Cerebellar cortex (tissue), 1 donor: ENCODE measurements around the gene PGLYRP1.

Experiments
- DNase-seq: peaks from one replicate; pipeline ENCODE4 v3.0.0-alpha.2; 2015; ENCODE audit warnings: low spot score

PGLYRP1 gene

GRCh38 chr19:46022431-46023310, at the start of gene PGLYRP1:
PGLYRP1 (minus strand) TSS chr19:46023053; CDS start chr19:46023021, 32 bp downstream.
- DNase-seq: no peak

GRCh38 chr19:46069806-46070341, 47.0 kb upstream of the PGLYRP1 start:
- no peak for DNase-seq

GRCh38 chr19:46068345-46069258, 45.7 kb upstream of the PGLYRP1 start:
- no peak for DNase-seq

GRCh38 chr19:46067691-46068090, 44.8 kb upstream of the PGLYRP1 start:
- no peak for DNase-seq

- DNase-seq: no peak
These were observed 43.6 kb upstream of the PGLYRP1 start for GRCh38 chr19:46066471-46066870.

- DNase-seq: no peak
These were observed 42.7 kb upstream of the PGLYRP1 start for GRCh38 chr19:46065486-46066071.

- DNase-seq: no peak
These were observed 40.3 kb upstream of the PGLYRP1 start for GRCh38 chr19:46063201-46063600.

GRCh38 chr19:46060012-46060411, 37.2 kb upstream of the PGLYRP1 start:
- DNase-seq: no peak

- no peak for DNase-seq
These were observed 35.9 kb upstream of the PGLYRP1 start for GRCh38 chr19:46058778-46059177.

- no peak for DNase-seq
These were observed 33.7 kb upstream of the PGLYRP1 start for GRCh38 chr19:46056536-46056935.

- no peak for DNase-seq
These were observed 30.0 kb upstream of the PGLYRP1 start for GRCh38 chr19:46052896-46053295.

GRCh38 chr19:46049597-46049996, 26.7 kb upstream of the PGLYRP1 start:
- no peak for DNase-seq

- no peak for DNase-seq
These were observed 20.7 kb upstream of the PGLYRP1 start for GRCh38 chr19:46043519-46043918.

GRCh38 chr19:46042252-46042883, 19.5 kb upstream of the PGLYRP1 start:
- no peak for DNase-seq

GRCh38 chr19:46040952-46041500, 18.2 kb upstream of the PGLYRP1 start, which contains the start of gene IGFL4:
IGFL4 (minus strand) TSS chr19:46041002; CDS start chr19:46040962, 40 bp downstream.
- DNase-seq: no peak

- DNase-seq: no peak
These were observed 17.3 kb upstream of the PGLYRP1 start for GRCh38 chr19:46040125-46040524.

- DNase-seq: no peak
These were observed 13.9 kb upstream of the PGLYRP1 start for GRCh38 chr19:46036744-46037128.

GRCh38 chr19:46035986-46036743, 13.3 kb upstream of the PGLYRP1 start:
- DNase-seq: no peak

- DNase-seq: no peak
These were observed 12.7 kb upstream of the PGLYRP1 start for GRCh38 chr19:46035546-46035945.

GRCh38 chr19:46033401-46033800, 10.5 kb upstream of the PGLYRP1 start:
- no peak for DNase-seq
